ENCODE data around the gene DBNL.

The DBNL gene

DNA sequence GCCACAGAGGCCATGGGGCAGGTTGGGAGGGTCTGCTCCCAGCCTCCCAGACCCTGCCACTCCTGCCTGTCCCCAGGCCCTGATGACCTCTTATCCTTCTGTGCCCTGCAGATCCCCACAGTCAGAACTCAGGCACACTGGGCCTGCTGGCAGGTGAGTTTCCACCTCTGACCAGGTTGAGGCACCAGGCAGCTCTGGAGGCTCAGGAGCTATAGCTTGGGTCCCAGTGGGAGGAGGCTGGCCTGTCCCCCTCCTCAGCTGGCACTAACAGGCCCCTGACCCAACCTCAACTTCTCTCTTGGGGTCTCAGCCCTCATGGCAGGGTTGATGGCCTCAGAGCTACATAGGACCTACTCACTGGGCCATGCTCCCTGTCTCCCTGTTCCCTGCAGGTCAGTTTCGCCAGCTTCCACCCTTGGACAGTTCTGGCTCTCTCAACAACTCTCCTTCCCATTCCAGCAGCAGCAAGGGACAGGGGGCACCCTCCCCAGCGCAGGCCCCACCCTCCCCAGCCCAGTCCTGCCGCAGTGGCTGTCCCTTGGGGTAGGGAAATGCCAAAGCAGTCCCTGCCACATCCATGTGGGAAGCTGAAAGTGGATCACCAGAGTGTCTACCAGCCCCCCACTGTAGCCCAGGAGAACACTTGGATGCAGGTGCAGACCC lies 56.9 kb downstream of the DBNL start:
- Mint-ChIP-seq H3K4me3 (no peak overlapping the region), H3K27ac (no peak overlapping the region)

DNA sequence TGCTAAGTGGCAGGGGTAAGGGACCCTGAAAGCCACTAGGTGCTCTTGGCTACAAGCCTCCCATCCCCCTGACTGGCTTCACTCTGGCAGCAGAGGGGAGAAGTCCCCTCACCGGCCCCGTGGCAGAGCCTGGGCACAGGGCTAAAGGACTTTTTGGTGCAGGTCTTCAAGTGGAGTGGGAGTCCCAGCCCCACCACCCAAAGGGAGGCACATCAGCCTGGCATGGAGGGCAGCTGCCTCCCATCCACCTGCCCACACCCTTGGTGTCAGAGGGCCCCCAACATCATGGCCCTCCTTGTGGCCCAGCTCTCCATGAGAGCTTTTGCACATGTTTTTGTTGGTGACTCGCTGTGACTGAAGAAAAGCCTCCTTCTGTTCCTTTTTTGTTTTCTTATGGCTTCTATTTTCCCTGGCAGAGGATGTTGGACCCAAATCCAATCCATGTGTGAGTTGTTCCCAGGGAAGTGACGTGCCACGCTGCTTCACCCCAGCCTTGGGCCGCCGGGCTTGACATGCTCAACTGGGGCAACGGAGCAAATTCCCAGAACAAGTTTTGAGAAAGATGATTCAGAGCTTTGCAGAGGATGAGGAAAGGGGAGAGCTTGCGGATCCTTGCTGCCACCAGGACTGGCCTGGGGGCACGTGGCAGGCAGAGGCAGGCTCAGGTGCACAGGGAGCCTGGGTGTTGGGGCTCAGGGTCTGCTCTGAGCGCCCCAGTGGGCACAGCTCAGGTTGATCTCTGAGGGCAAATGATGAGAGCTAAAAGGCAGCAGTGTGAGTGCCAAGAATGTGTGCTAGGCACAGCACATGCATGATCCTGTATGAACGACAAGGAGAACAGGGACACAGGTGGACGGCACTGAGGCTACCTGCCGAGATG lies 57.7 kb downstream of the DBNL start:
- Mint-ChIP-seq H3K4me3 (peak overlapping the region; percentile 59), H3K9me3 (no peaks in the 10 kb centered on the region), H3K27me3 (ENCODE audit: low read depth, poor library complexity) (peaks cover 13% of the 10 kb centered on the region), H3K36me3 (ENCODE audit: low read depth) (peaks cover 4% of the 10 kb centered on the region), H3K4me1 (peaks cover 41% of the 10 kb centered on the region), H3K27ac (no peak overlapping the region)
- no peak for DNase-seq
- no peak for TF ChIP-seq CTCF (IDR thresholded peaks at IDR 0.05)

More for the DNA sequence above, 56.9 kb downstream of the DBNL start:
- DNase-seq = no peak
- Mint-ChIP-seq H3K36me3 (ENCODE audit: low read depth) (peaks cover 4% of the 10 kb centered on the region), H3K9me3 (no peaks in the 10 kb centered on the region), H3K27me3 (ENCODE audit: low read depth, poor library complexity) (peaks cover 13% of the 10 kb centered on the region), H3K4me1 (peaks cover 49% of the 10 kb centered on the region)
- TF ChIP-seq CTCF (IDR thresholded peaks at IDR 0.05) = no peak

- H3K9me3 Mint-ChIP-seq = no peaks in the 10 kb centered on the region
- no peak overlapping the region for H3K27ac Mint-ChIP-seq
- no peak for TF ChIP-seq CTCF (IDR thresholded peaks at IDR 0.05)
- no peak for DNase-seq
- H3K36me3 Mint-ChIP-seq (ENCODE audit: low read depth) = peaks cover 4% of the 10 kb centered on the region
- H3K4me3 Mint-ChIP-seq = peak overlapping the region; percentile 78
- peaks cover 13% of the 10 kb centered on the region for H3K27me3 Mint-ChIP-seq (ENCODE audit: low read depth, poor library complexity)
- H3K4me1 Mint-ChIP-seq = peaks cover 40% of the 10 kb centered on the region
Observed at GRCh38 chr7:44102846-44103565, 58.5 kb downstream of the DBNL start.

GRCh38 chr7:44103566-44103922 lies 59.0 kb downstream of the DBNL start:
- Mint-ChIP-seq H3K4me3 (peak overlapping the region; percentile 78), H3K9me3 (no peaks in the 10 kb centered on the region), H3K27me3 (ENCODE audit: low read depth, poor library complexity) (peaks cover 13% of the 10 kb centered on the region), H3K36me3 (ENCODE audit: low read depth) (peaks cover 4% of the 10 kb centered on the region), H3K4me1 (peaks cover 40% of the 10 kb centered on the region), H3K27ac (no peak overlapping the region)
- no peak for TF ChIP-seq CTCF (IDR thresholded peaks at IDR 0.05)
- DNase-seq = no peak

GRCh38 chr7:44103923-44104859 lies 59.7 kb downstream of the DBNL start, which contains the start of gene AEBP1:
Gene AEBP1 (plus strand): TSS chr7:44104345. CDS start chr7:44104666, 321 bp downstream.
- Mint-ChIP-seq H3K4me3 (peak within 1 kb of the TSS; percentile 84), H3K36me3 (ENCODE audit: low read depth) (peaks cover 4% of the 10 kb centered on the region), H3K27me3 (ENCODE audit: low read depth, poor library complexity) (peaks cover 13% of the 10 kb centered on the region), H3K4me1 (peaks cover 40% of the 10 kb centered on the region), H3K9me3 (no peaks in the 10 kb centered on the region), H3K27ac (peak within 1 kb of the TSS; percentile 87)
- peak; percentile 65 for DNase-seq
- TF ChIP-seq CTCF (IDR thresholded peaks at IDR 0.05) = no peak

Measured in nephron progenitor cell (in vitro differentiated cells).